ENCODE measurements around the gene LUZP2.

The LUZP2 gene

GRCh38 chr11:24833573-24833972 lies 336.7 kb downstream of the LUZP2 start:
- no peak for DNase-seq (ENCODE audit: low read depth)
- no peak for TF ChIP-seq CTCF (IDR thresholded peaks at IDR 0.05; ENCODE audit: insufficient read depth, low read depth, low read length, missing control alignments)
- H3K4me3 ChIP-seq (ENCODE audit: low read length): no peak overlapping the region

GRCh38 chr11:24837112-24837511 lies 340.3 kb downstream of the LUZP2 start:
- no peak for DNase-seq (ENCODE audit: low read depth)
- TF ChIP-seq CTCF (IDR thresholded peaks at IDR 0.05; ENCODE audit: insufficient read depth, low read depth, low read length, missing control alignments): no peak
- no peak overlapping the region for H3K4me3 ChIP-seq (ENCODE audit: low read length)

GRCh38 chr11:24842308-24842707 lies 345.5 kb downstream of the LUZP2 start:
- H3K4me3 ChIP-seq (ENCODE audit: low read length): no peak overlapping the region
- no peak for DNase-seq (ENCODE audit: low read depth)
- no peak for TF ChIP-seq CTCF (IDR thresholded peaks at IDR 0.05; ENCODE audit: insufficient read depth, low read depth, low read length, missing control alignments)

GRCh38 chr11:24844406-24844805 lies 347.6 kb downstream of the LUZP2 start:
- no peak for DNase-seq (ENCODE audit: low read depth)
- TF ChIP-seq CTCF (IDR thresholded peaks at IDR 0.05; ENCODE audit: insufficient read depth, low read depth, low read length, missing control alignments): no peak
- no peak overlapping the region for H3K4me3 ChIP-seq (ENCODE audit: low read length)

- TF ChIP-seq CTCF (IDR thresholded peaks at IDR 0.05; ENCODE audit: insufficient read depth, low read depth, low read length, missing control alignments): no peak
- H3K4me3 ChIP-seq (ENCODE audit: low read length): no peak overlapping the region
- DNase-seq (ENCODE audit: low read depth): no peak
Observed at GRCh38 chr11:24848857-24849256, 352.0 kb downstream of the LUZP2 start.

- H3K4me3 ChIP-seq (ENCODE audit: low read length): no peak overlapping the region
- no peak for DNase-seq (ENCODE audit: low read depth)
Observed at GRCh38 chr11:24855951-24856350, 359.1 kb downstream of the LUZP2 start.

More at GRCh38 chr11:24855951-24856350, 359.1 kb downstream of the LUZP2 start:
- TF ChIP-seq CTCF (IDR thresholded peaks at IDR 0.05; ENCODE audit: insufficient read depth, low read depth, low read length, missing control alignments): no peak
